Activated T-cell treated with anti-CD3 and anti-CD28 coated beads for 4 hours (primary cell): Measurements from ENCODE around the gene TSSK1B.

Source experiments
- DNase-seq: peaks from one replicate; pipeline ENCODE4 v3.0.0-alpha.2; 2020

TSSK1B gene

DNA sequence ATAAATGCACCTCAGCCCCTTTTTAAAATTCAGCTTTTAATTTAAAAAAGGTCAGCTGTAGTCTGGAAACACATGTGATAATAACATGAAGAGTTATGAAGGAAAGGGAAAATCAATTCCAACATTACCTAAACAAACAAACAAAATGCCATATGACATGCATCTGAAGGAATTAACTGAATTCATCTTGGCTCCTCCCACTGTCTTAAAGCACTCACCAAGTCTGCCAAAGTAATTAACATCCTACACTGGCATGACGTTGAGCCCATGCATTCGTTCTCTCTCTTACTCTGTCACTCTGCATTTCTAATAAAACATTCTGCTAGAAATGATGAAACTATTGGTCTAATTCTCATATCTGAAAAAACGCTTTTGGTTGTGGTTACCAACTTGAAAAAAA lies 37.7 kb downstream of the TSSK1B start:
- no peak for DNase-seq

DNA sequence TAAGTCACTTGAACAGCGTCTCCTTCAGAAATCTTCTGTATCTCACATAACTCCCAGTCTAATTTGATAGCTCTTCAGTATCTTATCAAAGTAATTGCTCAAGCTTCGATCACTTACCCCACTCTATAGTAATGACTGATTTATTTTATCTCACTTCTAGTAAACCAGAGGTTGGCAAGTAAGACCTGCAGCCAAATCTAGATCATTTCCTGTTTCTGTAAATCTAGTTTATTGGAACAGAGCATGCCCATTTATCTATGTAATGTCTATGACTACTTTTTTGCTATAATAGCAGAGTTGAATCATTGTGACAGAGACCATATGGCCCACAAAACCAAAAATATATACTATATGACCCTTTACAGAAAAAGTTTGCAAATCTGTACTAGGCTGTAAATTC lies 40.1 kb downstream of the TSSK1B start:
- DNase-seq: no peak

DNA sequence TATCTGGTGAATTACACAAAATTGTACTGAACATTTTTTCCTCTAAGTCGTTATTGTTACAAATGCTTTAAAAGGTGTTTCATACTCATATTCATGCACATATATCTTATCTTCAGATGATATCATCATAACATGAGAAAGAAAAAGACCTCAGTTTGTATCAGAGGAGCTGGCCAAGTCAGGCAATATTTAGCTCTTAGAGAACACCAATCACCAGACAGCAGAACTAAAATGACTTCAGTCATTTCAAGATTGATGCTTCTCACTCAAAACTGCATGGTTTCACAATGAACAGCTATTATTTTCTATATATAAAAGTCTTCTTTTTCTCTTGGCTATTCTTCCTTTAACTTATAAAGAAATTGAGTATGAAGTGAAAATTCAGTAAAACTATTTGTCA lies 44.6 kb downstream of the TSSK1B start:
- no peak for DNase-seq

DNA sequence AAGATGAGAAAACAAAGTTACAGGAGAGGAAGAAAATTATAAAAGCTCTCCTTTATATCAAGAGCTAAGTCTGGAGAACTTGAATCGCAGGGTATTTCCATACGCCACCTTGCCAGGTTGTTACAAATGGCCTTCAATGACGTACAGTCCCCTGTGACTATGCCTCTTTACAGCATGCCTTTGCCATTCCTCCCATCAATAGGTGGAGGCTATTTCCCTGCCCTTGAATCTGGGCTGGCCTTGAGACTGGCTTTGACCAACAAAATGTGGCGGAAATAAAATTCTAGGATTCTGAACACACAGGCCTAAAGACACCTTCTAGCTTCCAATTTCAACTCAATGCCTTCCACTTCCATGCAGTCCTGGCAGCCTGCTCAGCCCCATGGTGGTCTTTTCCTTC lies 45.7 kb downstream of the TSSK1B start:
- DNase-seq: no peak

DNA sequence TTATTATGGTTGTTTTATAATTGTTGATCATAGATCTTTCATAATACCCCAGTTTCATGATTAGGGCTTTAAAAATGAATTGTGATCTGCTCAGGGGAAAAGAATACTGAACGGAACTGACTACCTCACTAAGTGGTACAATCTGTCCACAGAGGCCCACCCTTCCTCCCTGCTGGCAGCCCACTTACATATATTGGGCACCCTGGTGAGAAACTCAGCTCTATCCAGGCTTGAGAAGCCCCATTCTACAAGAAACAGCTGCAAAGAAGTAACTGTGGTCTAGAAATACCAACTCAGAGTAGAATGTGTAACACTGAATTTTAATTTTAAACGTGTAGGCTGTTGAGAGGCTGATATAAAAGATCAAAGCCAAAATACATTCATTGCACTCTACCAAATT lies 46.9 kb downstream of the TSSK1B start:
- no peak for DNase-seq

DNA sequence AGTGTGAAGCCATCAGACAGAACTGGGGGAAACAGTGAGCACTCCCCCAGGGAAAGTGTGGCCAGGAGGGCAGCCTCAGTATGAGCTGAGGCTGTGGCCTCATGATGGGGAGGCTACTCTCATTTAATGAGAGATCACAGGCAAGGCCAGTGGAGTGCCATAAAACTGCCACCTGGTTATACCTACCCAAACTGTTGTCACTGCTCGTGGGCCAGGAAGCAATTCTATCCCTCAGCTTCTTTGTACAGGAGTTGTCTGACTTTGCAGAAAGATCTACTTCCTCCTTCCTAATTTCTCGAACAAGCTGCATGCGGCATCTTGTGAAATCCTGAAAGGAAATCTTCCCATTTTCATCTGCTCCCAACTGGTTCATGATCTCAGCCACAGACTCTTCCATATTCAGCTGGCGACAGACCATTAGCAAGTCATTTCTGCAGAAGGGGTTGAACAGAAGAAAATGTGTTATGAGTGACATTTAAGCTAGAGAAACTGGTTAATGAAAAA lies 50.0 kb downstream of the TSSK1B start:
- DNase-seq: no peak

DNA sequence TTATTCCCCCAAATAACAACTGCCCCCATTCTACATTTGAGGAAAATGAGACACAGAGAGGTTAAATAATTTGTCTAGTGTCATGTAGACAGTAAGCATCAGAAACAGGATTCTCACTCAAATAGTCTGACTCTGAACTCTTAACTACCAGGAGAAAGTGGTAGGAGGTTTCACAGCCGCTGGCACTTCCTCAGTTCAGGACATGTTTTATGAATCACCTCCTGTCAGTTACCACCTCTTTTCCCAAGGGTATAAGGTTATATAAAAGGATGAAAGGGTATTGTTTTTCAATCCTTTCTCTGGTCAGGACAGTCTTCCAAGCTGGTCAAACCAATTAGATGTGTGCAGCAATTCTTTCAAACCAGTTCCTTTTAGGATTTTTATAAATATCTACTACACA lies 52.1 kb downstream of the TSSK1B start:
- DNase-seq: no peak
